HG03025 (cell line): ENCODE results near the gene ARPC1B.
"Not testable (repeated sequence)": the region's sequence is repeated elsewhere in the genome, so short reads cannot be mapped to it uniquely, and the experiment has no call there.

ENCODE experiments used
- ATAC-seq: cut with Tn5 transposase; IDR thresholded peaks from one replicate; pipeline ENCODE4 v1.9.1; 2021; ENCODE audit warnings: mild to moderate bottlenecking, moderate library complexity; ENCODE audit not compliant: unreplicated experiment, low FRiP score

The ARPC1B gene

GRCh38 chr7:99366646-99367045 is 7.9 kb upstream of the ARPC1B start:
- ATAC-seq = no peak

GRCh38 chr7:99368750-99369389 is 5.7 kb upstream of the ARPC1B start:
- no peak for ATAC-seq

GRCh38 chr7:99369767-99370391 is 4.7 kb upstream of the ARPC1B start:
- no peak for ATAC-seq

- no peak for ATAC-seq
These were observed 3.1 kb upstream of the ARPC1B start for GRCh38 chr7:99371376-99371920.

GRCh38 chr7:99372275-99373090 is 2.0 kb upstream of the ARPC1B start:
- no peak for ATAC-seq

GRCh38 chr7:99373091-99374066 is 1.2 kb upstream of the ARPC1B start:
- no peak for ATAC-seq

GRCh38 chr7:99375070-99375807 is 709 bp downstream of the ARPC1B start:
- ATAC-seq = peak; percentile 36

- ATAC-seq = no peak
These were observed 4.6 kb downstream of the ARPC1B start for GRCh38 chr7:99379043-99379577.

GRCh38 chr7:99379693-99380031 is 5.1 kb downstream of the ARPC1B start:
- not testable (repeated sequence) for ATAC-seq

- peak; percentile 31 for ATAC-seq
These were observed 5.7 kb downstream of the ARPC1B start for GRCh38 chr7:99380032-99380822.

GRCh38 chr7:99380823-99381663 is 6.5 kb downstream of the ARPC1B start:
- peak; percentile 69 for ATAC-seq

- ATAC-seq = no peak
These were observed 7.1 kb downstream of the ARPC1B start for GRCh38 chr7:99381664-99382075.

- ATAC-seq = no peak
These were observed 8.7 kb downstream of the ARPC1B start for GRCh38 chr7:99383203-99383602.

GRCh38 chr7:99383791-99384370 is 9.4 kb downstream of the ARPC1B start:
- ATAC-seq = no peak

GRCh38 chr7:99384523-99384922 is 10.0 kb downstream of the ARPC1B start:
- ATAC-seq = no peak

GRCh38 chr7:99385564-99385963 is 11.0 kb downstream of the ARPC1B start:
- ATAC-seq = no peak

- no peak for ATAC-seq
These were observed 12.2 kb downstream of the ARPC1B start for GRCh38 chr7:99386584-99387238.
